SW480 (cell line): ENCODE data around the gene RPL18A.

Source experiments
- DNase-seq: peaks from one replicate; pipeline ENCODE4 v3.0.0-alpha.2; 2016; ENCODE audit warnings: low spot score

Gene RPL18A

GRCh38 chr19:17841810-17842662 lies 17.7 kb upstream of the RPL18A start:
- peak; percentile 77 for DNase-seq

DNA sequence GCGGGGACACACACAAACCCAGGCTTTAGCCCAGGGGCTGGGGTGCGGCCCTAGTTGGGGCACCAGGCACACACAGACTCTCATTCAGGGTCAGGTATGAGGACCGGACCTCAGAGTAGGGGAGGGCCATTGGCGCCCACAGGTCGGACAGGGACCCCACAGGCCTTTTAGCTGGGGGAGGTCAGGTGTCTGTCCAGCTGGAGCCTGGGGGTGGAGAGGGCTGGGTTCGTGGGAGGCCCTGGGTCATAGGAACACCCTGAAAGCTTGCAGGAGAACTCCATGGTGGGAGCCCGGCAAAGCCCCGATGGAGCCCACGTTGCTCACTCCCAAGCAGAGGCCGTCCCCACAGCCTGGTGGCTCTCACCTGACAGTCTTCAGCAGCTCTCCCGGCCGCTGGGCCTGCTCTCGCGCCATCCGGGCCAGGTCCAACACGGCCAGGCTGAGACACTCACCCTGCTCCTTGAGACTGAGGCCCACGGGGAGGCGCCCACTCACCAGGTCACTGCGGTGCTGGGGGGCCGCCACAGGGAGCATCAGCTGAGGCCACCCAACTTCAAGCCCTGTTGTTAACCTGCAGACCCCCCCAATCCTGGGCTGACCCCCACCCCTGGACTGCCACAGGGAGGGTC lies 16.9 kb upstream of the RPL18A start:
- no peak for DNase-seq

DNA sequence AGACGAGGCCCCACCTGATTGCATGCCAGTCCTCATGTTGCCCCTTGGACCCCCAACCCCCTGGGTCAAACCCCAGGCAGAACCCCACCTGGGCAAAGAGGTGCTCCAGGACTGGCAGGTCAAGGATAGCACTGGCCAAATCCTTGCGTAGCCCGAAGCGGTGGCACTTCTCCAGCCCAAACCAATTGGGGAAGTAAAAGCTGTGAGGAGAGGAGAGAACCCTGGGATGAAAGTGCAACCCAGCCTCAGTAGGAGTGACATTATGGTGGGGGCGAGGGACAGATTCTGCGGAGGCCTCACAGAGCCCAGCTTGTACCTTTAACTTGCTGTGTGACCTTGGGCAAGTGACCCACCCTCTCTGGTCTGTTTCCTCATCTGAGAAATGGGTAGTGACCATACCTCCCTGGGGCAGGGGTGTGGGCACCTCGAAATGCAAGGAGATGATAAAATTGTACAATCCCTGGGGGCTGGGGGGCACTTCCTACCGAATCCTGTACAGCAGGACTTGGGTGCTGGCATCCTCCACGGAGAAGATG lies 16.4 kb upstream of the RPL18A start:
- DNase-seq, result no peak

- DNase-seq, result no peak
Measured at GRCh38 chr19:17843908-17844490, 15.7 kb upstream of the RPL18A start.

DNA sequence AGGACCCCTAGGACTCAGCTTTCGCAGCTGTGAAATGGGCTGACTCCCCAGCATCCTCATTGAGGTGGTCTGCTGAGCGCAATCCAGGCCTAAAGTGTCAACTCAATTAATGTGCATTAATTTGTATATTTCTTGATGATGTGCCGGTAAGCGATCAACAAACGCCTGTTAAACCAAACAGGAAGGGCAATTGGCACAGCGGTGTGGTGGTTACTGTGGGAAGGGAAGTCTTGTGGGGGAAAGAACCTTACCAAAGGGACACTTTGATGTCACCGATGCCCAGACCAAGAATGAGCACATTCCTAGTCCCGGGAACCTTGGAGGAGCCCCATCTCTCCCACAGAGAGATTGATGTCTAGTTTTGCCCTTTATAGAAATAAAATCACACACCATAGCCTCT lies 13.6 kb upstream of the RPL18A start:
- DNase-seq, result no peak

- DNase-seq, result no peak
Measured at GRCh38 chr19:17847538-17848366, 12.0 kb upstream of the RPL18A start, which contains the start of gene JAK3. Gene JAK3, minus strand, starts transcription at chr19:17847982. Its CDS starts 3,565 bp downstream, at chr19:17844417.

DNA sequence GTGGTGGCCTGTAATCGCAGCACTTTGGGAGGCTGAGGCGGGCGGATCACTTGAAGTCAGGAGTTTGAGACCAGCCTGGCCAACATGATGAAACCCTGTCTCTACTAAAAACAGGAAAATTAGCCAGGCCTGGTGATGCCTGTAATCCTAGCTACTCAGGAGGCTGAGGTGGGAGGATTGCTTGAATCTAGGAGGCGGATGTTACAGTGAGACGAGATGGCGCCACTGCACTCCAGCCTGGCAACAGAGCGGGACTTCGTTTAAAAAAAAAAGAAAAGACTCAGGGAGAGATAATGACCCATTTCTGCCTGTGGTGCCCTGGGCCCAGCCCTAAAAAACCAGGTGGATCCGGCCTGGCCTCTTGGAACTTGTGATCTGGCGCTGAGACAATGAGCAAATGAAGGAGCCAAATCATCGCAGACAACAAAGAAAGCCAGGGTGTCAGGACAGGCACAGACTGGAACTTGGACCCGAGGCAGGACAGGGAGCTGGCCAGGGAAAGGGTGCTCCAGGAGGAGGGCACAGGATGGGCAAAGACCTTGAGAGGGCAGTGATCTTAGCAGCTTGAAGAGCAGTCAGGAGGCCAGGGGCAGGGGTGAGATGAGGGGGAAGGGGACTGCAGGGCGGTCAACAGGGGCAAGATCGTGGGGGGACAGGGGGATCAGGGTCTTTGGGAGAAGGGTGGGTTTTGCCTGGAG lies 11.0 kb upstream of the RPL18A start:
- DNase-seq, result no peak

DNA sequence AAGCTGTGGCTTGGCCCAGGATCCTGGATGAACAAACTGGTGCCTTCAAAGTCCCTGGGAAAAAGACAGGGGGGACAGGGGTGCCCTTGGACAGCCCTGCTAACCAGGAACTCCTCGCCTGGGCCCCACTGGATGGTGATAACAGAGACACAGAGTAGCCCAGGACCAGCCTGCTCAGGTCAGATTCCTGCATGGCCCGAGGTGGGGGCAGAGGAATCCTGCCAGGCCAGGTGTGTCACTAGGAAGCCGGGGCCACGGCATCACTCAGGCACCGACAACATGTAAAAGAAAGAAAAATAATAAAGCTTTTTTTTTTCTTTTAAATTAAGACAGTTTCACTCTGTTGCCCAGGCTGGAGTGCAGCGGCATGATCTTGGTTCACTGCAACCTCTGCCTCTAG lies 5.6 kb upstream of the RPL18A start:
- no peak for DNase-seq

GRCh38 chr19:17855280-17856152 lies 4.2 kb upstream of the RPL18A start:
- peak; percentile 61 for DNase-seq

DNA sequence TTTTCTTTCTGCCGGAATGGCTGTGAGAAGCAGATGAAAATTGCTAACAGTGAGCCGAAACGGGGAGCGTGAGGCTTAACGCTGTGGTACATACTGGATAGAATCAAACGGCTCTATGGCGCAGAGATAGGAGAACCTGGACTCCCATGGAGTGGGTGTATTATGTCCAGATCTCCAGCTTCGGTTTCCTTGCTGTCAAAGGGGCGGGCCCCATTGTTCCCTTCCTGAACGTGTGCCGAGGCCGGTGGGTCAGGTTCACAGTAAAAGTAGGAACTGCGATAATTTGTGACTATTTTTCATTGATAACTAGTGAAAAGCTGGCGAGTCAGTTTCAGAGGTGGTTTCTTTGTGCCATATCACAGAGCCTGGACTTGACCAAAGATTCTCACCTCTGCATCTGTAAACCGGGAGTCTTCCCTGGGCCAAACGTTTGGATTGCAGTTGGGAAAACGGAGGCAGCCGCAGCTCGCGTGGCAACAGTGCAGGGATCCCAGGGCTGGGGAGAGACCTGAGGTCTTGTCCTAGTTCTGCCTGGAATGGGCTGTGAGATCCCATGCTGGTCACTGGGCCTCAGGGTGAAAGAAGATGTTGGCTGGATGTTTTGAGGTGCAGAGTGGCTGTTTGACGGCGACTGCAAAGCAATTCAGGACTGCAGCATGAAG lies 752 bp downstream of the RPL18A start:
- no peak for DNase-seq

DNA sequence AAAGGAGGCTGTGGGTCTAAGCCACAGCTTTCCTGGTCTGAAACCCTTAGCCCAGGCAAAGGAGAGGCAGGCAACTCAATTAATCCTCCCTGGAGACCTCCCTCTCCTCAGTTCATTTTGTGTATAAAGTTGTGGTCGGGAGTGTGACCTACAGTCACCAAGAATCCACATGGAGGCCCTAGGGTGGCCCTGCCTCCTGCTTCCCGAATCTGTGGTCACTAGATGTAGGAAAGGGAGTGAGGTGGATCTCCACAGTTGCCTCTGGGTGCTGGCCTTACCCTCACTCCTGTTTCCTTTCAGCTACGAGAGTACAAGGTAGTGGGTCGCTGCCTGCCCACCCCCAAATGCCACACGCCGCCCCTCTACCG lies 1.3 kb downstream of the RPL18A start:
- no peak for DNase-seq

GRCh38 chr19:17861542-17862402 lies 2.1 kb downstream of the RPL18A start:
- DNase-seq, result no peak

DNA sequence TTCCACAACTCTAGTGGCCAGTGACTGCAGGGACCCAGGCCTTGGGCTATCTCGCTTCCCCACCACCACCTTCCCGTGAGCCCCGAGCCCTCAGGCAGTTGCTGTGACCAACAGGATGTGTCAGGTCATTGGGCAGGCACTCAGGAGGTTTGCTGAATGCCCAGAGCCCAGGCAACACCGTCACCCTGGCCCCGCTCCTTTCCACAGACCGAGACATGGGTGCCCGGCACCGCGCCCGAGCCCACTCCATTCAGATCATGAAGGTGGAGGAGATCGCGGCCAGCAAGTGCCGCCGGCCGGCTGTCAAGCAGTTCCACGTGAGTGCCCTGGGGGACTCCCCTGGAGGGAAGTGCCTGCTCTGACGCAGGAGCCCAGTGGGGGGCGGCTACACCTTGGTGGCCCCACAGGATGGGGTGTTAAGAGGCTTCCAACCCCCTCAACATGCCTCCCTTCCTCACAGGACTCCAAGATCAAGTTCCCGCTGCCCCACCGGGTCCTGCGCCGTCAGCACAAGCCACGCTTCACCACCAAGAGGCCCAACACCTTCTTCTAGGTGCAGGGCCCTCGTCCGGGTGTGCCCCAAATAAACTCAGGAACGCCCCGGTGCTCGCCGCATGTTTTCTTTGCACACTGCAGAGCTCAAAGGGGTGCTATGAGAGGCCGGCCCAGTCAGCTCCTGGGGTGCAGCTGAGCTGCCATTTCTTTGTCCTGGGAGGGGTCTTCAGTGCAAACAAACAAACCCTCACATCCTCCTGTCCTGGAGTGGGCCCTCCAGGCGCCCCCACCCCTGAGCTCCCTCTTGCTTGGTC lies 3.2 kb downstream of the RPL18A start:
- no peak for DNase-seq

GRCh38 chr19:17863520-17864182 lies 3.9 kb downstream of the RPL18A start:
- no peak for DNase-seq

DNA sequence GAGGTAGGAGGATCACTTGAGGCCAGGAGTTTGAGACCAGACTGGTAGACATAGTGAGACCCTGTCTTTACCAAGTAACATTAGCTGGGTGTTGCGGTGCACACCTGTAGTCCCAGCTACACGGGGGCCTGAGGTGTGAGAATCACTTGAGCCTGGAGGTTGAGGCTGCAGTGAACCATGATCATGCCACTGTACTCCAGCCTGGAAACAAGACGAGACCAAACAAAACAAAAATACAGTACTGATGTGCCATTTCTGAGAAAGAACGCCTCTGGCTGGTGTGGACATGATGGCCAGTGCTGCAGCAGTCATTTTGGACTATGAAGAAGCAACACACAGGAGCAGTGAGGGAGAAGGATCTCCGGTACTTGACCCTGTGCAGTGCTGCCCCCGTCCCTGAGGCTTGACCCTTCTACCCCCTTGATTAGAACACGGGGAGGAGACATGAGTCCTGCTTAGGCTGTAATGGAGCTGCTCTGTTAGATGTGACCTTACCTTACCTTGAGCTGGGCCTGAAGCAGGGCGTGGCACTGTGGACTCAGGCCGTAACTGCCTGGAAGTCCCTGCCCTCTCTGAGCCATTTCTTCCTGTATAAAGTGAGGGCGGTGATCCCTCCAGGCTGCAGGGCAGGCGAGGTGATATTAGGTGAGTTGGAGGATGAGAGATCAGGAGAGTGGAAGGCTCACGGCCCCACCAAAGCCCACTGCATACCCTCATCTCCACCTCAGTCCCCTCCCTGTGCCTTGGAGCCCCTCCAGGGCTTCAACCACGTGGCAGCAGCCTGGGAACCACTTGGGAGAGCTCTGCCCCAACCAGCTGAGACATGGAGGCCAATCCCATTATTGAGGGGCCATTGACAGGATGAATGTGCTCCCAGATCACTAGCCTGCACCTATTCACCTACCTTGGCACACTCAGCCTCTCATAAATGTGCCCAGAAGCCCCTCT lies 5.9 kb downstream of the RPL18A start:
- DNase-seq, result peak; percentile 80

DNA sequence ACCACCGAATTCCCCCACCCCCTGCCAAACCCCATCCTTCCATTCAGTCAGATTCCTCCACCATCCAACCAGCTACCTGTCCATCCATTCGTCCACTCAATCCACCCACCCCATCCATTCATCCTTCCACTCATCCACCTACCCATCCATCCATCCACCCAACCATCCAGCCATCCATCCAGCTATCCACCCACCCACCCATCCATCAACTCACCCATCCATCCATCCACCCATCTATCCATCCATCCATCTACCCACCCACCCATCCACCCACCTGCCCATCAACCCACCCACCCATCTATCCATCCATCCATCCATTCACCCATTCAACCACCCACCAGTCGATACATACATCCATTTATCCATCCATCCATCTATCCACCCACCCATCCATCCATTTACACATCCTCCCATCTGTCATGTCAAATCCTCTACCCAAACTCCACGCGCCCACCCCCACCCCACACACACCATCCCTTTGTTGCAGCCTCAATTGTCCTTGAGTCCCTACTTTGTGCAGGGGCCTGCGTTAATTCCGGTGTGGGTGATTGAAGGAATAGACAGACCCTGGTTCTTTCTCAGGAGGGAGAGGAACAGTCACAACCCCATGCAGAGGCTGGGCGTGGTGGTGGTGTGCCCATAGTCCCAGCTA lies 6.7 kb downstream of the RPL18A start:
- no peak for DNase-seq
